ENCODE data around the gene BAZ2A.
"Not testable (repeated sequence)": the region's sequence is repeated elsewhere in the genome, so short reads cannot be mapped to it uniquely, and the experiment has no call there.

GRCh38 chr12:56648023-56648422 is 17.9 kb upstream of the BAZ2A start:
- TF ChIP-seq, protein P1, sequence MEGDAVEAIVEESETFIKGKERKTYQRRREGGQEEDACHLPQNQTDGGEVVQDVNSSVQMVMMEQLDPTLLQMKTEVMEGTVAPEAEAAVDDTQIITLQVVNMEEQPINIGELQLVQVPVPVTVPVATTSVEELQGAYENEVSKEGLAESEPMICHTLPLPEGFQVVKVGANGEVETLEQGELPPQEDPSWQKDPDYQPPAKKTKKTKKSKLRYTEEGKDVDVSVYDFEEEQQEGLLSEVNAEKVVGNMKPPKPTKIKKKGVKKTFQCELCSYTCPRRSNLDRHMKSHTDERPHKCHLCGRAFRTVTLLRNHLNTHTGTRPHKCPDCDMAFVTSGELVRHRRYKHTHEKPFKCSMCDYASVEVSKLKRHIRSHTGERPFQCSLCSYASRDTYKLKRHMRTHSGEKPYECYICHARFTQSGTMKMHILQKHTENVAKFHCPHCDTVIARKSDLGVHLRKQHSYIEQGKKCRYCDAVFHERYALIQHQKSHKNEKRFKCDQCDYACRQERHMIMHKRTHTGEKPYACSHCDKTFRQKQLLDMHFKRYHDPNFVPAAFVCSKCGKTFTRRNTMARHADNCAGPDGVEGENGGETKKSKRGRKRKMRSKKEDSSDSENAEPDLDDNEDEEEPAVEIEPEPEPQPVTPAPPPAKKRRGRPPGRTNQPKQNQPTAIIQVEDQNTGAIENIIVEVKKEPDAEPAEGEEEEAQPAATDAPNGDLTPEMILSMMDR (IDR thresholded peaks at IDR 0.05) = not testable (repeated sequence)
- TF ChIP-seq POLR2A (IDR thresholded peaks at IDR 0.05) = not testable (repeated sequence)

Measured in prostate gland (tissue), 2 donors.